CD4-positive, alpha-beta T cell (primary cell): Measurements from ENCODE around the gene CORIN. TPM values are rescaled to one million over a fixed set of nuclear protein-coding genes. Genes with fewer than 3 reads are reported as not detected.
A peak's percentile ranks its signal among the peaks of the same experiment; 100 is the strongest.

Experiments
- ATAC-seq: fragments of 200-7000 bp; cut with Tn5 transposase; one replicate; pipeline ENCODE4 v1.10.0; 2022; ENCODE audit warnings: mild to moderate bottlenecking; ENCODE audit not compliant: poor library complexity
- CTCF ChIA-PET: fragments of 350-600 bp; sonication (Branson Sonifier 250); formaldehyde crosslinking; loops from one replicate; lab custom pipeline; 2021; ENCODE audit warnings: antibody characterized with exemption, inconsistent platforms; lab: Charles Lee
- POLR2A ChIA-PET: fragments of 350-600 bp; sonication (Branson Sonifier 250); formaldehyde crosslinking; loops from one replicate; lab custom pipeline; 2021; ENCODE audit warnings: antibody characterized with exemption, inconsistent platforms; lab: Charles Lee
- DNase-seq, 14 experiments: peaks; one replicate each; pipeline ENCODE4 v3.0.0-alpha.2; 2013 to 2020; ENCODE audit warnings: mixed read lengths in 2 of 14
- H3K27ac ChIP-seq, 2 donors: one replicate each; pipeline versions ENCODE4 v1.5.1 to v1.7.0; 2013; ENCODE audit warnings: low read length in 2 of 2, low read depth in 1 of 2, mild to moderate bottlenecking in 1 of 2
- H3K27me3 ChIP-seq, 2 experiments: 1 replicate in 1 of 2; 2 replicates in 1 of 2; pipeline versions ENCODE4 v1.6.1 to v1.7.0; 2013; ENCODE audit warnings: low read length in 2 of 2, control low read depth in 1 of 2, mild to moderate bottlenecking in 1 of 2, moderate library complexity in 1 of 2; ENCODE audit not compliant: insufficient read depth in 2 of 2, control insufficient read depth in 1 of 2
- H3K36me3 ChIP-seq: one replicate; pipeline ENCODE4 v1.6.1; 2013; ENCODE audit warnings: low read length, control low read depth; ENCODE audit not compliant: insufficient read depth
- H3K4me1 ChIP-seq: one replicate; pipeline ENCODE4 v1.6.1; 2013; ENCODE audit warnings: low read length, control low read depth; ENCODE audit not compliant: insufficient read depth
- H3K4me3 ChIP-seq: one replicate; pipeline ENCODE4 v1.5.1; 2013; ENCODE audit warnings: mild to moderate bottlenecking, low read length, moderate library complexity
- H3K9me3 ChIP-seq, 2 experiments: 1 replicate in 1 of 2; 2 replicates in 1 of 2; pipeline versions ENCODE4 v1.6.1 to v1.7.0; 2013; ENCODE audit warnings: low read length in 2 of 2, mild to moderate bottlenecking in 2 of 2, control low read depth in 1 of 2, moderate library complexity in 1 of 2; ENCODE audit not compliant: control insufficient read depth in 1 of 2, insufficient read depth in 1 of 2
- H3K27ac Mint-ChIP-seq: one replicate; pipeline ENCODE4 v1.8.0; 2020; ENCODE audit warnings: mixed read lengths
- H3K27me3 Mint-ChIP-seq: one replicate; pipeline ENCODE4 v1.8.0; 2021; ENCODE audit warnings: mixed read lengths
- H3K36me3 Mint-ChIP-seq: one replicate; pipeline ENCODE4 v1.8.0; 2021; ENCODE audit warnings: low read depth, mixed read lengths
- H3K4me1 Mint-ChIP-seq: one replicate; pipeline ENCODE4 v1.8.0; 2021; ENCODE audit warnings: low read depth, mixed read lengths
- H3K4me3 Mint-ChIP-seq: one replicate; pipeline ENCODE4 v1.8.0; 2020; ENCODE audit warnings: mild to moderate bottlenecking, mixed read lengths
- H3K9me3 Mint-ChIP-seq: one replicate; pipeline ENCODE4 v1.8.0; 2020; ENCODE audit warnings: mixed read lengths
- intact Hi-C, 2 experiments: fragments of 100-400 bp; cut with DNase I in 1 of 2; cut with micrococcal nuclease in 1 of 2; formaldehyde crosslinking; loops; one replicate each; pipeline versions ENCODE4 v1.15.1 to v1.9.0; 2023 to 2025; cut with DNase I, micrococcal nuclease
- total RNA-seq, 174 experiments: library from RNA in 2 of 174; stranded (reverse) in 2 of 174; gene quantifications; one replicate each; pipeline ENCODE4 v1.2.3 and lab custom pipeline; 2021 to 2026
- TF ChIP-seq, protein P1 (sequence below): fragments of 200-600 bp; IDR thresholded peaks from one replicate; pipeline ENCODE4 v1.8.0; 2022; ENCODE audit warnings: antibody characterized with exemption, mild to moderate bottlenecking

Gene CORIN
- total RNA-seq, 2 experiments from 2014 or later, result 0.14 TPM; not detected in 1

DNA sequence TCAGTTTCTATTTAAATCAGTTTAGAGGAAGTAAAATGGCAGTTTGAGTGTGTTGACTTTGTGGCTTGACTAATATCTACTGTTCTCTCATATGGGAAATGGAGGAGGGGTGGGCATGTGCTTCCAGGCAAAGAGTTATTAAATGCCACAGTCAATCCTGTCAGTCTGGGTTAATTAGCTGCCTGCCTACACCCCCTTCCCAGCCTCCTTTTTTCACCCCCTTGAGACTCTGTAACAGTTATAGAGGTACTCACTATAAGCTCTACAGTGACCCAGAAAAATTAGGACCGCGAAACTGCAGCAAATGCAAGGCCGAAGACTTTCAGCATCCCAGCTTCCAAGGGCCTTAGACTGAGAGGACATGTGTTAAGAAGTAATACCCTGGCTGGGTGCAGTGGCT, 165.2 kb downstream of the CORIN start:
- TF ChIP-seq, protein P1, sequence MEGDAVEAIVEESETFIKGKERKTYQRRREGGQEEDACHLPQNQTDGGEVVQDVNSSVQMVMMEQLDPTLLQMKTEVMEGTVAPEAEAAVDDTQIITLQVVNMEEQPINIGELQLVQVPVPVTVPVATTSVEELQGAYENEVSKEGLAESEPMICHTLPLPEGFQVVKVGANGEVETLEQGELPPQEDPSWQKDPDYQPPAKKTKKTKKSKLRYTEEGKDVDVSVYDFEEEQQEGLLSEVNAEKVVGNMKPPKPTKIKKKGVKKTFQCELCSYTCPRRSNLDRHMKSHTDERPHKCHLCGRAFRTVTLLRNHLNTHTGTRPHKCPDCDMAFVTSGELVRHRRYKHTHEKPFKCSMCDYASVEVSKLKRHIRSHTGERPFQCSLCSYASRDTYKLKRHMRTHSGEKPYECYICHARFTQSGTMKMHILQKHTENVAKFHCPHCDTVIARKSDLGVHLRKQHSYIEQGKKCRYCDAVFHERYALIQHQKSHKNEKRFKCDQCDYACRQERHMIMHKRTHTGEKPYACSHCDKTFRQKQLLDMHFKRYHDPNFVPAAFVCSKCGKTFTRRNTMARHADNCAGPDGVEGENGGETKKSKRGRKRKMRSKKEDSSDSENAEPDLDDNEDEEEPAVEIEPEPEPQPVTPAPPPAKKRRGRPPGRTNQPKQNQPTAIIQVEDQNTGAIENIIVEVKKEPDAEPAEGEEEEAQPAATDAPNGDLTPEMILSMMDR, result no peak

GRCh38 chr4:47669946-47670345, 167.9 kb downstream of the CORIN start:
- ChIA-PET POLR2A (no interaction called here), CTCF (interaction anchor here (1.6 kb wide), 1 partner anchor 264 kb away, joined by 3 read pairs; no protein-coding TSS in a partner anchor)
- Histone ChIP-seq H3K9me3 (no peaks in the 10 kb centered on the region), H3K4me3 (no peak overlapping the region), H3K36me3 (no peaks in the 10 kb centered on the region), H3K4me1 (no peaks in the 10 kb centered on the region), H3K27me3 (peaks cover 5 to 10% of the 10 kb centered on the region in 2 experiments), H3K27ac (no peak overlapping the region)
- H3K27ac Mint-ChIP-seq, result no peak overlapping the region
- peaks cover 30% of the 10 kb centered on the region for H3K27me3 Mint-ChIP-seq
- TF ChIP-seq, protein P1, result no peak
- no peak overlapping the region for H3K4me3 Mint-ChIP-seq
- H3K9me3 Mint-ChIP-seq, result no peaks in the 10 kb centered on the region
- ATAC-seq, result no peak
- no peaks in the 10 kb centered on the region for H3K4me1 Mint-ChIP-seq
- no peak for DNase-seq
- intact Hi-C loops, result loop anchor here (1.0 to 10.0 kb wide), 3 partner anchors 263 to 415 kb away; no protein-coding TSS in a partner anchor
- no peaks in the 10 kb centered on the region for H3K36me3 Mint-ChIP-seq

More for the DNA sequence above, 165.2 kb downstream of the CORIN start:
- Mint-ChIP-seq H3K9me3 (no peaks in the 10 kb centered on the region), H3K4me1 (no peaks in the 10 kb centered on the region), H3K4me3 (no peak overlapping the region), H3K27me3 (peaks cover 28% of the 10 kb centered on the region), H3K36me3 (no peaks in the 10 kb centered on the region), H3K27ac (no peak overlapping the region)
- H3K9me3 ChIP-seq, result no peaks in the 10 kb centered on the region
- DNase-seq (no peak), ATAC-seq (no peak)
- no peak overlapping the region for H3K27ac ChIP-seq
- CTCF ChIA-PET, result no interaction called here
- H3K4me3 ChIP-seq, result no peak overlapping the region
- H3K36me3 ChIP-seq, result no peaks in the 10 kb centered on the region
- intact Hi-C loops, result no loop called here
- H3K27me3 ChIP-seq, result peaks cover 6 to 9% of the 10 kb centered on the region in 2 experiments
- POLR2A ChIA-PET, result no interaction called here
- H3K4me1 ChIP-seq, result no peaks in the 10 kb centered on the region

GRCh38 chr4:47668810-47669408, 169.0 kb downstream of the CORIN start:
- H3K36me3 ChIP-seq, result no peaks in the 10 kb centered on the region
- Mint-ChIP-seq H3K4me1 (no peaks in the 10 kb centered on the region), H3K27me3 (peaks cover 26% of the 10 kb centered on the region), H3K9me3 (no peaks in the 10 kb centered on the region), H3K36me3 (no peaks in the 10 kb centered on the region), H3K27ac (no peak overlapping the region), H3K4me3 (no peak overlapping the region)
- no peak overlapping the region for H3K4me3 ChIP-seq
- intact Hi-C loops, result loop anchor here (1.0 to 10.0 kb wide), 3 partner anchors 264 to 416 kb away; no protein-coding TSS in a partner anchor
- no peaks in the 10 kb centered on the region for H3K9me3 ChIP-seq
- ATAC-seq (peak; percentile 32), DNase-seq (peak in 4 of 14 experiments; percentile 19 to 67 (median 53))
- H3K27ac ChIP-seq, result no peak overlapping the region
- TF ChIP-seq, protein P1, result peak; percentile 75
- H3K27me3 ChIP-seq, result peaks cover 4 to 5% of the 10 kb centered on the region in 2 experiments
- H3K4me1 ChIP-seq, result no peaks in the 10 kb centered on the region
- ChIA-PET POLR2A (interaction anchor here (0.7 kb wide), 1 partner anchor 244 kb away, joined by 4 read pairs; no protein-coding TSS in a partner anchor), CTCF (interaction anchor here (0.8 to 1.4 kb wide), 2 partner anchors 19 to 265 kb away, joined by 3 to 7 read pairs; no protein-coding TSS in a partner anchor)
